ENCODE data around the gene EHD3.

DNA sequence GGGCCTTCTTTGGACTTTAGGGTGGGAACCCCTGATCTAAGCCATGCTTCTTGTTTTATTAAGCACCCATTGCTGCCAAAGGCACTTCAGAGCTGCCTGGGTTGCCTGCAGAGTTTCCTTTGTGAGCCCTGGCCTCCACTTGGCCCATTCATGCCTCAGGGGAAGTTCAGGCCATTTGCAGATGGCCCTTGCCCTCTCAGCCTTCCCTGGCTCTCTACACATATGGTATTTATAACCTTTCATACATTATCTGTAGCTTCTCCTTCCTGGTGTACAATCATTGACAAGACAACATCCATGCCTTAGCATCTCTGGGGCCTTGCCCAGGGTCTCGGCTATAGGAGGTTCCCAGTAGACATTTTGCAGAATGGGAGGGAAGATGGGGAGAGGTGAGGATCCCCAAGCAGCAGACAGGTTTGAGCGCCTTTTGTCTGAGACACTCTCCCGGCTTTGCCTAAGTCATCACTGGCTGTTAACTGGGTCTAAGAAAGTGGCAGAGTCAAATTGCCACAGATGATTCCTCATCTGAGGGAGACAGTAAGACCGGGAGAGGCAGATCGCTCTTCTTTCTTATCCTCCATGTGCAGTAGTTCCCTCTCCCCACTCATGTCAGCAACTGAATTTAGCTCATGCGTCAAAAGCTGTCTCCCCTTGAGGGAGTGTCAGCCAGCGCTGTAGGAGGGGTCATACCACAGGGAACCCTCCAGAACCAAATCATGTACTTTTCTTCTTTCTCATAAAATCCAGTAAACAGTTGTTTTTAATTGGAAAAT, 2.7 kb downstream of the EHD3 start:
- TF ChIP-seq, protein P1, sequence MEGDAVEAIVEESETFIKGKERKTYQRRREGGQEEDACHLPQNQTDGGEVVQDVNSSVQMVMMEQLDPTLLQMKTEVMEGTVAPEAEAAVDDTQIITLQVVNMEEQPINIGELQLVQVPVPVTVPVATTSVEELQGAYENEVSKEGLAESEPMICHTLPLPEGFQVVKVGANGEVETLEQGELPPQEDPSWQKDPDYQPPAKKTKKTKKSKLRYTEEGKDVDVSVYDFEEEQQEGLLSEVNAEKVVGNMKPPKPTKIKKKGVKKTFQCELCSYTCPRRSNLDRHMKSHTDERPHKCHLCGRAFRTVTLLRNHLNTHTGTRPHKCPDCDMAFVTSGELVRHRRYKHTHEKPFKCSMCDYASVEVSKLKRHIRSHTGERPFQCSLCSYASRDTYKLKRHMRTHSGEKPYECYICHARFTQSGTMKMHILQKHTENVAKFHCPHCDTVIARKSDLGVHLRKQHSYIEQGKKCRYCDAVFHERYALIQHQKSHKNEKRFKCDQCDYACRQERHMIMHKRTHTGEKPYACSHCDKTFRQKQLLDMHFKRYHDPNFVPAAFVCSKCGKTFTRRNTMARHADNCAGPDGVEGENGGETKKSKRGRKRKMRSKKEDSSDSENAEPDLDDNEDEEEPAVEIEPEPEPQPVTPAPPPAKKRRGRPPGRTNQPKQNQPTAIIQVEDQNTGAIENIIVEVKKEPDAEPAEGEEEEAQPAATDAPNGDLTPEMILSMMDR (IDR thresholded peaks at IDR 0.05; ENCODE audit: low read length) = no peak
- TF ChIP-seq EZH2 (IDR thresholded peaks at IDR 0.05; ENCODE audit: borderline replicate concordance, low read length) = no peak

All from OCI-LY1 (cell line).